HEK293 (cell line): Measurements from ENCODE around the gene IFNA21.
"Not testable (repeated sequence)": the region's sequence is repeated elsewhere in the genome, so short reads cannot be mapped to it uniquely, and the experiment has no call there.

Experiments
- CTCF ChIA-PET: fragments of 350-600 bp; formaldehyde crosslinking; extraction: SDS; loops from one replicate; lab custom pipeline; 2021; ENCODE audit warnings: antibody characterized with exemption; lab: Yijun Ruan, JAX
- POLR2A ChIA-PET: fragments of 300-600 bp; formaldehyde crosslinking; extraction: SDS; loops from one replicate; lab custom pipeline; 2020; ENCODE audit warnings: antibody characterized with exemption, inconsistent platforms; lab: Yijun Ruan, JAX
- H3K27ac ChIP-seq: fragments of 200-500 bp; sonication (Bioruptor generic); 2 replicates; pipeline ENCODE4 v1.5.1; 2014; ENCODE audit warnings: low read depth, low read length, control low read depth, inconsistent platforms; ENCODE audit errors: extremely low read depth
- H3K36me3 ChIP-seq, 2 experiments: fragments of 200-500 bp in 1 of 2; sonication (Bioruptor generic) in 1 of 2; 1 replicate in 1 of 2; 2 replicates in 1 of 2; pipeline ENCODE4 v1.5.1; 2014 to 2017; ENCODE audit warnings: inconsistent platforms in 2 of 2, low read length in 2 of 2; ENCODE audit not compliant: control insufficient read depth in 2 of 2, insufficient read depth in 1 of 2
- H3K4me1 ChIP-seq: fragments of 200-500 bp; sonication (Bioruptor generic); 2 replicates; pipeline ENCODE4 v1.5.1; 2014; ENCODE audit warnings: mild to moderate bottlenecking, low read length, inconsistent platforms; ENCODE audit not compliant: control insufficient read depth, insufficient read depth
- H3K4me3 ChIP-seq: 2 replicates; pipeline ENCODE4 v1.5.1; 2011; ENCODE audit warnings: low read depth, mild to moderate bottlenecking, control low read depth, low read length, moderate library complexity
- H3K9me3 ChIP-seq: fragments of 200-500 bp; sonication (Bioruptor generic); 2 replicates; pipeline ENCODE4 v1.5.1; 2014; ENCODE audit warnings: low read depth, low read length, inconsistent platforms; ENCODE audit not compliant: control insufficient read depth, insufficient read depth
- HIC1 ChIP-seq: fragments of 450-650 bp; formaldehyde crosslinking; IDR thresholded peaks from 2 replicates; pipeline ENCODE4 v1.5.1; 2016; ENCODE audit warnings: missing biosample characterization, missing genetic modification characterization
- PRDM1 ChIP-seq: fragments of 450-650 bp; formaldehyde crosslinking; IDR thresholded peaks from 2 replicates; pipeline ENCODE4; 2016; ENCODE audit warnings: missing biosample characterization, missing genetic modification characterization
- ZBTB44 ChIP-seq: fragments of 450-650 bp; IDR thresholded peaks from 2 replicates; pipeline ENCODE4 v1.5.1; 2018; ENCODE audit warnings: missing biosample characterization, mild to moderate bottlenecking, missing genetic modification characterization
- ZNF514 ChIP-seq: fragments of 450-650 bp; formaldehyde crosslinking; IDR thresholded peaks from 2 replicates; pipeline ENCODE4 v1.5.1; 2016; ENCODE audit warnings: missing biosample characterization, missing genetic modification characterization
- ZNF654 ChIP-seq: fragments of 450-650 bp; formaldehyde crosslinking; IDR thresholded peaks from 2 replicates; pipeline ENCODE4 v1.5.1; 2016; ENCODE audit warnings: low read depth, missing biosample characterization, missing genetic modification characterization
- ZNF660 ChIP-seq: fragments of 450-650 bp; IDR thresholded peaks from 2 replicates; pipeline ENCODE4 v1.5.1; 2018; ENCODE audit warnings: missing biosample characterization, mild to moderate bottlenecking, missing genetic modification characterization
- ZNF785 ChIP-seq: fragments of 450-650 bp; formaldehyde crosslinking; IDR thresholded peaks from 2 replicates; pipeline ENCODE4 v1.5.1; 2016; ENCODE audit warnings: missing biosample characterization, missing genetic modification characterization
- ZNF791 ChIP-seq: fragments of 450-650 bp; formaldehyde crosslinking; IDR thresholded peaks from 2 replicates; pipeline ENCODE4 v1.5.1; 2016; ENCODE audit warnings: missing biosample characterization, missing genetic modification characterization

The IFNA21 gene

GRCh38 chr9:21205204-21205603 lies 38.7 kb upstream of the IFNA21 start:
- TF ChIP-seq ZNF785 (tag by site-specific recombination) (no peak), ZBTB44 (tag by site-specific recombination) (no peak), ZNF514 (no peak), ZNF791 (tag by site-specific recombination) (no peak), HIC1 (no peak)
- Histone ChIP-seq H3K27ac (no peak overlapping the region), H3K36me3 (no peaks in the 10 kb centered on the region), H3K4me1 (no peaks in the 10 kb centered on the region), H3K4me3 (no peak overlapping the region), H3K9me3 (no peaks in the 10 kb centered on the region)
- ChIA-PET POLR2A (no interaction called here), CTCF (no interaction called here)

- H3K4me3 ChIP-seq, H3K27ac ChIP-seq, H3K4me1 ChIP-seq, H3K9me3 ChIP-seq, POLR2A ChIA-PET, H3K36me3 ChIP-seq: not testable (repeated sequence)
- CTCF ChIA-PET, result interaction anchor here (0.7 to 2.5 kb wide), 2 partner anchors 11 to 27 kb away, joined by 4 to 8 read pairs; no protein-coding TSS in a partner anchor
Measured at GRCh38 chr9:21202105-21202504, 35.6 kb upstream of the IFNA21 start, which contains the start of gene IFNA7. Gene IFNA7, minus strand, starts transcription at chr9:21202205. Its CDS starts 40 bp downstream, at chr9:21202165.

- H3K27ac ChIP-seq, H3K36me3 ChIP-seq, H3K9me3 ChIP-seq, H3K4me1 ChIP-seq, H3K4me3 ChIP-seq: not testable (repeated sequence)
- POLR2A ChIA-PET, result interaction anchor here (0.6 kb wide), 1 partner anchor 18 kb away, joined by 3 read pairs; no protein-coding TSS in a partner anchor
- TF ChIP-seq ZNF660 (tag by site-specific recombination) (0 out of 2 replicates have a peak, but pooled peaks have one; percentile 28), PRDM1 (tag by site-specific recombination) (peak; percentile 42; the same call in 1 of the 2 replicates), ZNF654 (tag by site-specific recombination) (peak; percentile 78)
- CTCF ChIA-PET, result interaction anchor here (0.6 to 3.7 kb wide), 40 partner anchors 9 to 1316 kb away, joined by 3 to 24 read pairs (median 4); partner anchors contain the start of gene IFNW1
Measured at GRCh38 chr9:21194867-21195776, 28.7 kb upstream of the IFNA21 start.

- POLR2A ChIA-PET, result interaction anchor here (0.6 kb wide), 1 partner anchor 935 kb away, joined by 3 read pairs; no protein-coding TSS in a partner anchor
- not testable (repeated sequence) for H3K27ac ChIP-seq, H3K4me3 ChIP-seq, H3K4me1 ChIP-seq, H3K9me3 ChIP-seq, H3K36me3 ChIP-seq
- CTCF ChIA-PET, result interaction anchor here (0.7 kb wide), 1 partner anchor 386 kb away, joined by 3 read pairs; no protein-coding TSS in a partner anchor
Measured at GRCh38 chr9:21187487-21187886, 21.0 kb upstream of the IFNA21 start, which contains the start of gene IFNA4. Gene IFNA4, minus strand, starts transcription at chr9:21187587. Its CDS starts 56 bp downstream, at chr9:21187531.
